ENCODE results near the gene TOMM22.
A peak's percentile ranks its signal among the peaks of the same experiment; 100 is the strongest.

Gene TOMM22

DNA sequence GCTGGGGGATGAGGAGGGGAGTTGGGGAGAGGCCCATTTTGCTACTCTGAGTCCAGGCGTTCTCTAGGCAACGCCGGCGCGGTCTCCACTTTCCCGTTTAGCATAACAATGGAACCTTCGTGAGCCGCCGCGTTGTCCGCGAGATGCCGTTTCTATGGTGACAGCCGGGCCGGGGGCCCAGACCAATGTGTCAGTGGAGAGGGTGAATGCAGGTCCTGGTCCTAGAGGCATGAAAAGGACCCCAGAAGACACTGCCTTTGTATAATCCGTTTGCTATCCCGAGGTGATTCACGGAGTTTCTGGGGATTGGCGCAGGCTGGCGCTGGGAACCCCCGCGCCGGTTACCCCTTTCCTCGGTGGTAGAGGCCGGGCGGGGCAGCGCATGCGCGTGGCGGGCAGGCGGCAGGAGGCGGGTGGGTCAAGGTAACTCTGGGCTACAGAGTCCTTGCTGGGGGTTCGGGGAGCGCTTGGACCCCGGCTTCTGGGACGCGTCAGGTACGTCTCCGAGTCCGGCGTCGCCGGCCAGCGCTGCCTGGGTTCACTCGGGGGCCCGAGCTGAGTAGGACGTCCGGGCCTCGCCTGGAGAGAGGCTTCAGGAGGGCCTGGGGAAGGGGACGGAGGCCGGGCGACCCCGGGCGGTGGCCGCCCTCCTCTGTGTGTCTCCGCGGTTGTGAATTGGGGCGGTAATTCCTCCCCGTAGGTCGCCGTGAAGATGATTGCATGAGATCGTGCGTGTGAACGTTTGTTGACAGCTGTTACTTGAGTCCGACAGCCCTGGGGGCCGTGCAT, 25.3 kb upstream of the TOMM22 start, which contains the start of the genes CBY1 and FAM227A (continued):
- no peak for TF ChIP-seq ZNF654 (tag by site-specific recombination; IDR thresholded peaks at IDR 0.05; ENCODE audit: low read depth)
- TF ChIP-seq OVOL3 (tag by site-specific recombination; IDR thresholded peaks at IDR 0.05) = no peak
- TF ChIP-seq, protein P1, sequence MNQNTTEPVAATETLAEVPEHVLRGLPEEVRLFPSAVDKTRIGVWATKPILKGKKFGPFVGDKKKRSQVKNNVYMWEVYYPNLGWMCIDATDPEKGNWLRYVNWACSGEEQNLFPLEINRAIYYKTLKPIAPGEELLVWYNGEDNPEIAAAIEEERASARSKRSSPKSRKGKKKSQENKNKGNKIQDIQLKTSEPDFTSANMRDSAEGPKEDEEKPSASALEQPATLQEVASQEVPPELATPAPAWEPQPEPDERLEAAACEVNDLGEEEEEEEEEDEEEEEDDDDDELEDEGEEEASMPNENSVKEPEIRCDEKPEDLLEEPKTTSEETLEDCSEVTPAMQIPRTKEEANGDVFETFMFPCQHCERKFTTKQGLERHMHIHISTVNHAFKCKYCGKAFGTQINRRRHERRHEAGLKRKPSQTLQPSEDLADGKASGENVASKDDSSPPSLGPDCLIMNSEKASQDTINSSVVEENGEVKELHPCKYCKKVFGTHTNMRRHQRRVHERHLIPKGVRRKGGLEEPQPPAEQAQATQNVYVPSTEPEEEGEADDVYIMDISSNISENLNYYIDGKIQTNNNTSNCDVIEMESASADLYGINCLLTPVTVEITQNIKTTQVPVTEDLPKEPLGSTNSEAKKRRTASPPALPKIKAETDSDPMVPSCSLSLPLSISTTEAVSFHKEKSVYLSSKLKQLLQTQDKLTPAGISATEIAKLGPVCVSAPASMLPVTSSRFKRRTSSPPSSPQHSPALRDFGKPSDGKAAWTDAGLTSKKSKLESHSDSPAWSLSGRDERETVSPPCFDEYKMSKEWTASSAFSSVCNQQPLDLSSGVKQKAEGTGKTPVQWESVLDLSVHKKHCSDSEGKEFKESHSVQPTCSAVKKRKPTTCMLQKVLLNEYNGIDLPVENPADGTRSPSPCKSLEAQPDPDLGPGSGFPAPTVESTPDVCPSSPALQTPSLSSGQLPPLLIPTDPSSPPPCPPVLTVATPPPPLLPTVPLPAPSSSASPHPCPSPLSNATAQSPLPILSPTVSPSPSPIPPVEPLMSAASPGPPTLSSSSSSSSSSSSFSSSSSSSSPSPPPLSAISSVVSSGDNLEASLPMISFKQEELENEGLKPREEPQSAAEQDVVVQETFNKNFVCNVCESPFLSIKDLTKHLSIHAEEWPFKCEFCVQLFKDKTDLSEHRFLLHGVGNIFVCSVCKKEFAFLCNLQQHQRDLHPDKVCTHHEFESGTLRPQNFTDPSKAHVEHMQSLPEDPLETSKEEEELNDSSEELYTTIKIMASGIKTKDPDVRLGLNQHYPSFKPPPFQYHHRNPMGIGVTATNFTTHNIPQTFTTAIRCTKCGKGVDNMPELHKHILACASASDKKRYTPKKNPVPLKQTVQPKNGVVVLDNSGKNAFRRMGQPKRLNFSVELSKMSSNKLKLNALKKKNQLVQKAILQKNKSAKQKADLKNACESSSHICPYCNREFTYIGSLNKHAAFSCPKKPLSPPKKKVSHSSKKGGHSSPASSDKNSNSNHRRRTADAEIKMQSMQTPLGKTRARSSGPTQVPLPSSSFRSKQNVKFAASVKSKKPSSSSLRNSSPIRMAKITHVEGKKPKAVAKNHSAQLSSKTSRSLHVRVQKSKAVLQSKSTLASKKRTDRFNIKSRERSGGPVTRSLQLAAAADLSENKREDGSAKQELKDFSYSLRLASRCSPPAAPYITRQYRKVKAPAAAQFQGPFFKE (tag by site-specific recombination; IDR thresholded peaks at IDR 0.05; ENCODE audit: borderline replicate concordance) = no peak
- no peak for TF ChIP-seq ZNF544 (tag by site-specific recombination; IDR thresholded peaks at IDR 0.05)
- TF ChIP-seq ZNF324 (tag by site-specific recombination; IDR thresholded peaks at IDR 0.05) = peak; percentile 46
- TF ChIP-seq ZNF335 (tag by site-specific recombination; conservative IDR thresholded peaks at IDR 0.05) = peak; percentile 95
- no peak for TF ChIP-seq YY2 (tag by site-specific recombination; IDR thresholded peaks at IDR 0.05)
- peak; percentile 72; the same call in 1 of the 2 replicates for TF ChIP-seq ZXDB (tag by site-specific recombination; IDR thresholded peaks at IDR 0.05)
- peak; percentile 29; the same call in 1 of the 2 replicates for TF ChIP-seq SP7 (tag by site-specific recombination; IDR thresholded peaks at IDR 0.05)
- TF ChIP-seq ZNF404 (tag by site-specific recombination; IDR thresholded peaks at IDR 0.05) = no peak
- no peak for TF ChIP-seq ZNF223 (tag by site-specific recombination; IDR thresholded peaks at IDR 0.05)
- TF ChIP-seq ZNF266 (tag by site-specific recombination; IDR thresholded peaks at IDR 0.05; ENCODE audit: low read depth) = no peak
- no peak for TF ChIP-seq ZNF138 (tag by site-specific recombination; IDR thresholded peaks at IDR 0.05; ENCODE audit: borderline replicate concordance)
- TF ChIP-seq, protein P2, sequence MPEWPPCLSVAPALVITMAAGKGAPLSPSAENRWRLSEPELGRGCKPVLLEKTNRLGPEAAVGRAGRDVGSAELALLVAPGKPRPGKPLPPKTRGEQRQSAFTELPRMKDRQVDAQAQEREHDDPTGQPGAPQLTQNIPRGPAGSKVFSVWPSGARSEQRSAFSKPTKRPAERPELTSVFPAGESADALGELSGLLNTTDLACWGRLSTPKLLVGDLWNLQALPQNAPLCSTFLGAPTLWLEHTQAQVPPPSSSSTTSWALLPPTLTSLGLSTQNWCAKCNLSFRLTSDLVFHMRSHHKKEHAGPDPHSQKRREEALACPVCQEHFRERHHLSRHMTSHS (tag by site-specific recombination; IDR thresholded peaks at IDR 0.05) = no peak
- TF ChIP-seq ZFP37 (tag by site-specific recombination; IDR thresholded peaks at IDR 0.05) = no peak
- TF ChIP-seq, protein P3, sequence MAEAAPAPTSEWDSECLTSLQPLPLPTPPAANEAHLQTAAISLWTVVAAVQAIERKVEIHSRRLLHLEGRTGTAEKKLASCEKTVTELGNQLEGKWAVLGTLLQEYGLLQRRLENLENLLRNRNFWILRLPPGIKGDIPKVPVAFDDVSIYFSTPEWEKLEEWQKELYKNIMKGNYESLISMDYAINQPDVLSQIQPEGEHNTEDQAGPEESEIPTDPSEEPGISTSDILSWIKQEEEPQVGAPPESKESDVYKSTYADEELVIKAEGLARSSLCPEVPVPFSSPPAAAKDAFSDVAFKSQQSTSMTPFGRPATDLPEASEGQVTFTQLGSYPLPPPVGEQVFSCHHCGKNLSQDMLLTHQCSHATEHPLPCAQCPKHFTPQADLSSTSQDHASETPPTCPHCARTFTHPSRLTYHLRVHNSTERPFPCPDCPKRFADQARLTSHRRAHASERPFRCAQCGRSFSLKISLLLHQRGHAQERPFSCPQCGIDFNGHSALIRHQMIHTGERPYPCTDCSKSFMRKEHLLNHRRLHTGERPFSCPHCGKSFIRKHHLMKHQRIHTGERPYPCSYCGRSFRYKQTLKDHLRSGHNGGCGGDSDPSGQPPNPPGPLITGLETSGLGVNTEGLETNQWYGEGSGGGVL (tag by site-specific recombination; IDR thresholded peaks at IDR 0.05) = peak; percentile 28; the same call in 1 of the 2 replicates
- TF ChIP-seq ZNF501 (tag by site-specific recombination; IDR thresholded peaks at IDR 0.05) = peak; percentile 18; the same call in 1 of the 2 replicates
- no peak for TF ChIP-seq ZNF394 (tag by site-specific recombination; IDR thresholded peaks at IDR 0.05; ENCODE audit: borderline replicate concordance)
- no peak for TF ChIP-seq ZNF549 (tag by site-specific recombination; IDR thresholded peaks at IDR 0.05)
- no peak for TF ChIP-seq RBAK (tag by site-specific recombination; IDR thresholded peaks at IDR 0.05)
- no peak for TF ChIP-seq ZNF133 (tag by site-specific recombination; IDR thresholded peaks at IDR 0.05)
- TF ChIP-seq, protein P4, sequence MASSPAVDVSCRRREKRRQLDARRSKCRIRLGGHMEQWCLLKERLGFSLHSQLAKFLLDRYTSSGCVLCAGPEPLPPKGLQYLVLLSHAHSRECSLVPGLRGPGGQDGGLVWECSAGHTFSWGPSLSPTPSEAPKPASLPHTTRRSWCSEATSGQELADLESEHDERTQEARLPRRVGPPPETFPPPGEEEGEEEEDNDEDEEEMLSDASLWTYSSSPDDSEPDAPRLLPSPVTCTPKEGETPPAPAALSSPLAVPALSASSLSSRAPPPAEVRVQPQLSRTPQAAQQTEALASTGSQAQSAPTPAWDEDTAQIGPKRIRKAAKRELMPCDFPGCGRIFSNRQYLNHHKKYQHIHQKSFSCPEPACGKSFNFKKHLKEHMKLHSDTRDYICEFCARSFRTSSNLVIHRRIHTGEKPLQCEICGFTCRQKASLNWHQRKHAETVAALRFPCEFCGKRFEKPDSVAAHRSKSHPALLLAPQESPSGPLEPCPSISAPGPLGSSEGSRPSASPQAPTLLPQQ (tag by site-specific recombination; IDR thresholded peaks at IDR 0.05) = peak; percentile 29
- no peak for TF ChIP-seq ZSCAN16 (tag by site-specific recombination; IDR thresholded peaks at IDR 0.05)
- no peak for TF ChIP-seq ZFHX2 (tag by site-specific recombination; conservative IDR thresholded peaks at IDR 0.05)
- no peak for TF ChIP-seq ZNF670 (tag by site-specific recombination; IDR thresholded peaks at IDR 0.05; ENCODE audit: low read depth)
- TF ChIP-seq ZNF174 (tag by site-specific recombination; IDR thresholded peaks at IDR 0.05) = no peak
- TF ChIP-seq, protein P5, sequence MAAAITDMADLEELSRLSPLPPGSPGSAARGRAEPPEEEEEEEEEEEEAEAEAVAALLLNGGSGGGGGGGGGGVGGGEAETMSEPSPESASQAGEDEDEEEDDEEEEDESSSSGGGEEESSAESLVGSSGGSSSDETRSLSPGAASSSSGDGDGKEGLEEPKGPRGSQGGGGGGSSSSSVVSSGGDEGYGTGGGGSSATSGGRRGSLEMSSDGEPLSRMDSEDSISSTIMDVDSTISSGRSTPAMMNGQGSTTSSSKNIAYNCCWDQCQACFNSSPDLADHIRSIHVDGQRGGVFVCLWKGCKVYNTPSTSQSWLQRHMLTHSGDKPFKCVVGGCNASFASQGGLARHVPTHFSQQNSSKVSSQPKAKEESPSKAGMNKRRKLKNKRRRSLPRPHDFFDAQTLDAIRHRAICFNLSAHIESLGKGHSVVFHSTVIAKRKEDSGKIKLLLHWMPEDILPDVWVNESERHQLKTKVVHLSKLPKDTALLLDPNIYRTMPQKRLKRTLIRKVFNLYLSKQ (tag by site-specific recombination; IDR thresholded peaks at IDR 0.05; ENCODE audit: borderline replicate concordance) = no peak
- TF ChIP-seq ZNF558 (tag by site-specific recombination; IDR thresholded peaks at IDR 0.05) = no peak

Measured in HEK293 (cell line).